Measurements from ENCODE around the gene TMEM161B. TPM values are rescaled to one million over a fixed set of nuclear protein-coding genes. Genes with fewer than 3 reads are reported as not detected.

TMEM161B gene
- total RNA-seq, 2 experiments from 2014 or later: 20.3 to 32.7 TPM

DNA sequence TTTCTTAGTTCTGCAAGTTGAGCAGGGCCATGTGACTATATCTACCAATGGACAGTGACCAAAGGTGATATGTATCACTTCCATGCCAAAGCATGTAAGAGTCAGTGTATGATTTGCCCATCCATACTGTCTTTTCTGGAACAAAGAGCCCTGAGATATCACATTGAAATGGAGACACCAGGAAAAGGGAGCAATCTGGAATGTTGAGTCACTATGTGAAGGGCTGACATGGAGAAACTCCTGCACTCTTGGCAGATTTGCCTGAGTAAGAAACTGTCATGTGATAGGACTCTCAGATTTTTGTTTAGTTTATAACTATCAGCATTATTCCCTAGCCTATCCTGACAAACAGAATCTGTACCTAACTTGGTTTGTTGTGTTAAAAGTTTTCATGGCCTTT, 29.8 kb upstream of the TMEM161B start:
- H3K4me3 ChIP-seq (ENCODE audit: low read depth, low read length, poor library complexity, severe bottlenecking): no peak overlapping the region
- ChIA-PET POLR2A (interaction anchor here (0.9 kb wide), 1 partner anchor 24 kb away, joined by 4 read pairs; no protein-coding TSS in a partner anchor), CTCF (ENCODE audit: unreplicated experiment) (no interaction called here)
- BruUV-seq (replicated peaks): no TSS peak
- intact Hi-C loops (cut with micrococcal nuclease; ENCODE audit: unreplicated experiment): no loop called here
- no peaks in the 10 kb centered on the region for H3K4me1 ChIP-seq (ENCODE audit: insufficient read depth, low read length, poor library complexity, severe bottlenecking)
- no peaks in the 10 kb centered on the region for H4K20me1 ChIP-seq (ENCODE audit: insufficient read depth, low read length)
- TF ChIP-seq, protein P1, sequence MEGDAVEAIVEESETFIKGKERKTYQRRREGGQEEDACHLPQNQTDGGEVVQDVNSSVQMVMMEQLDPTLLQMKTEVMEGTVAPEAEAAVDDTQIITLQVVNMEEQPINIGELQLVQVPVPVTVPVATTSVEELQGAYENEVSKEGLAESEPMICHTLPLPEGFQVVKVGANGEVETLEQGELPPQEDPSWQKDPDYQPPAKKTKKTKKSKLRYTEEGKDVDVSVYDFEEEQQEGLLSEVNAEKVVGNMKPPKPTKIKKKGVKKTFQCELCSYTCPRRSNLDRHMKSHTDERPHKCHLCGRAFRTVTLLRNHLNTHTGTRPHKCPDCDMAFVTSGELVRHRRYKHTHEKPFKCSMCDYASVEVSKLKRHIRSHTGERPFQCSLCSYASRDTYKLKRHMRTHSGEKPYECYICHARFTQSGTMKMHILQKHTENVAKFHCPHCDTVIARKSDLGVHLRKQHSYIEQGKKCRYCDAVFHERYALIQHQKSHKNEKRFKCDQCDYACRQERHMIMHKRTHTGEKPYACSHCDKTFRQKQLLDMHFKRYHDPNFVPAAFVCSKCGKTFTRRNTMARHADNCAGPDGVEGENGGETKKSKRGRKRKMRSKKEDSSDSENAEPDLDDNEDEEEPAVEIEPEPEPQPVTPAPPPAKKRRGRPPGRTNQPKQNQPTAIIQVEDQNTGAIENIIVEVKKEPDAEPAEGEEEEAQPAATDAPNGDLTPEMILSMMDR (conservative IDR thresholded peaks at IDR 0.05; ENCODE audit: low read length): no peak
- TF ChIP-seq EZH2phosphoT487 (IDR thresholded peaks at IDR 0.05; ENCODE audit: borderline replicate concordance, low read depth, low read length): no peak
- no peaks in the 10 kb centered on the region for H3K36me3 ChIP-seq (ENCODE audit: insufficient read depth, low read length)
- H2AFZ ChIP-seq (ENCODE audit: low read length): no peak overlapping the region
- no peaks in the 10 kb centered on the region for H3K9me3 ChIP-seq (ENCODE audit: low read length)
- DNase-seq (ENCODE audit: low spot score): no peak
- H3K79me2 ChIP-seq (ENCODE audit: insufficient read depth, low read depth, low read length): no peaks in the 10 kb centered on the region
- H3K4me2 ChIP-seq (ENCODE audit: low read length): no peak overlapping the region
- no peaks in the 10 kb centered on the region for H3K9me2 ChIP-seq (ENCODE audit: insufficient read depth, low read length)
- H3K27ac ChIP-seq (ENCODE audit: low read depth, low read length, poor library complexity, severe bottlenecking): no peak overlapping the region

- H4K20me1 ChIP-seq (ENCODE audit: insufficient read depth, low read length): no peaks in the 10 kb centered on the region
- no peaks in the 10 kb centered on the region for H3K9me3 ChIP-seq (ENCODE audit: low read length)
- H3K36me3 ChIP-seq (ENCODE audit: insufficient read depth, low read length): peaks cover 17% of the 10 kb centered on the region
- ChIA-PET POLR2A (no interaction called here), CTCF (ENCODE audit: unreplicated experiment) (no interaction called here)
- no peak overlapping the region for H3K27ac ChIP-seq (ENCODE audit: low read depth, low read length, poor library complexity, severe bottlenecking)
- H3K4me3 ChIP-seq (ENCODE audit: low read depth, low read length, poor library complexity, severe bottlenecking): no peak overlapping the region
- no peak for DNase-seq (ENCODE audit: low spot score)
- H3K9me2 ChIP-seq (ENCODE audit: insufficient read depth, low read length): no peaks in the 10 kb centered on the region
- intact Hi-C loops (cut with micrococcal nuclease; ENCODE audit: unreplicated experiment): no loop called here
- no peak overlapping the region for H2AFZ ChIP-seq (ENCODE audit: low read length)
- H3K4me2 ChIP-seq (ENCODE audit: low read length): no peak overlapping the region
- no peaks in the 10 kb centered on the region for H3K79me2 ChIP-seq (ENCODE audit: insufficient read depth, low read depth, low read length)
- no TSS peak for BruUV-seq (replicated peaks)
- no peak for TF ChIP-seq EZH2phosphoT487 (IDR thresholded peaks at IDR 0.05; ENCODE audit: borderline replicate concordance, low read depth, low read length)
- TF ChIP-seq, protein P1 (conservative IDR thresholded peaks at IDR 0.05; ENCODE audit: low read length): no peak
- H3K4me1 ChIP-seq (ENCODE audit: insufficient read depth, low read length, poor library complexity, severe bottlenecking): peaks cover 10% of the 10 kb centered on the region
These were observed 22.2 kb upstream of the TMEM161B start for GRCh38 chr5:88290801-88291200.

GRCh38 chr5:88288528-88289197, 20.0 kb upstream of the TMEM161B start:
- Histone ChIP-seq H3K4me1 (ENCODE audit: insufficient read depth, low read length, poor library complexity, severe bottlenecking) (peaks cover 10% of the 10 kb centered on the region), H3K36me3 (ENCODE audit: insufficient read depth, low read length) (peaks cover 25% of the 10 kb centered on the region), H3K9me2 (ENCODE audit: insufficient read depth, low read length) (no peaks in the 10 kb centered on the region), H3K4me2 (ENCODE audit: low read length) (no peak overlapping the region), H3K27ac (ENCODE audit: low read depth, low read length, poor library complexity, severe bottlenecking) (no peak overlapping the region), H3K79me2 (ENCODE audit: insufficient read depth, low read depth, low read length) (no peaks in the 10 kb centered on the region), H2AFZ (ENCODE audit: low read length) (no peak overlapping the region), H3K9me3 (ENCODE audit: low read length) (no peaks in the 10 kb centered on the region), H4K20me1 (ENCODE audit: insufficient read depth, low read length) (no peaks in the 10 kb centered on the region), H3K4me3 (ENCODE audit: low read depth, low read length, poor library complexity, severe bottlenecking) (no peak overlapping the region)
- BruUV-seq (replicated peaks): no TSS peak
- intact Hi-C loops (cut with micrococcal nuclease; ENCODE audit: unreplicated experiment): no loop called here
- ChIA-PET POLR2A (interaction anchor here (1.1 kb wide), 1 partner anchor 31 kb away, joined by 3 read pairs; no protein-coding TSS in a partner anchor), CTCF (ENCODE audit: unreplicated experiment) (no interaction called here)
- no peak for TF ChIP-seq EZH2phosphoT487 (IDR thresholded peaks at IDR 0.05; ENCODE audit: borderline replicate concordance, low read depth, low read length)
- TF ChIP-seq, protein P1 (conservative IDR thresholded peaks at IDR 0.05; ENCODE audit: low read length): no peak
- no peak for DNase-seq (ENCODE audit: low spot score)

All from OCI-LY7 (cell line).